GM12878 (cell line): ENCODE data around the gene CCNJL. TPM values are rescaled to one million over a fixed set of nuclear protein-coding genes. Genes with fewer than 3 reads are reported as not detected.

Source experiments
- ASH2L ChIP-seq: fragments of 300-600, 200-600 bp; sonication (generic); IDR thresholded peaks from 2 replicates; pipeline ENCODE4 v1.6.1; 2017; ENCODE audit warnings: low read depth, mild to moderate bottlenecking, borderline replicate concordance
- BCL3 ChIP-seq: IDR thresholded peaks from 2 replicates; pipeline ENCODE4 v1.6.1; 2011; ENCODE audit warnings: borderline replicate concordance, low read depth, mild to moderate bottlenecking, moderate library complexity, low read length; ENCODE audit not compliant: insufficient read depth, poor library complexity, severe bottlenecking
- SMAD5 ChIP-seq: IDR thresholded peaks from 2 replicates; pipeline ENCODE4 v1.6.1; 2016; ENCODE audit warnings: antibody characterized with exemption, low read depth
- SUPT20H ChIP-seq: IDR thresholded peaks from 2 replicates; pipeline ENCODE4 v1.6.1; 2011; ENCODE audit warnings: low read depth, mild to moderate bottlenecking, low read length, moderate library complexity, borderline replicate concordance; ENCODE audit not compliant: control insufficient read depth
- polyA plus RNA-seq, 11 experiments: library from polyadenylated mRNA; depleted of rRNA in 4 of 11; unstranded in 6 of 11; stranded (reverse) in 5 of 11; fragments of >200 nt; fragmentation: Nextera tagmentation in 4 of 11; fragmentation: Illumina TruSeq in 1 of 11; extraction: Ambion mirVana in 4 of 11; extraction: Trizol in 1 of 11; gene quantifications; 1 replicate in 1 of 11; 2 replicates in 10 of 11; pipeline versions ENCODE4 v1.2.1 to v1.2.3, GENCODE V29; 2011 to 2016; ENCODE audit warnings: inconsistent platforms in 2 of 11, missing spikeins in 2 of 11, low read depth in 1 of 11
- total RNA-seq, 4 experiments: library from RNA; depleted of rRNA in 3 of 4; stranded (reverse); fragments of >200 nt in 3 of 4; fragmentation: Illumina TruSeq in 1 of 4; extraction: Trizol in 1 of 4; gene quantifications; 2 replicates each; pipeline versions ENCODE4 v1.2.1 to v1.2.3, GENCODE V29; 2013 to 2021
- TF ChIP-seq, protein P1 (sequence below): fragments of 450-650 bp; IDR thresholded peaks from 2 replicates; pipeline ENCODE4 v1.6.1; 2017; ENCODE audit warnings: mild to moderate bottlenecking
- TF ChIP-seq, protein P2 (sequence below): fragments of 450-650 bp; IDR thresholded peaks from 2 replicates; pipeline ENCODE4 v1.6.1; 2018; ENCODE audit warnings: mild to moderate bottlenecking, low read depth, moderate library complexity; ENCODE audit not compliant: partially characterized antibody
- TF ChIP-seq, protein P3 (sequence below): fragments of 150-350 bp; IDR thresholded peaks from 2 replicates; pipeline ENCODE4 v1.6.1; 2016; ENCODE audit warnings: low read depth, low read length

CCNJL gene
- total and polyA plus RNA-seq, 10 of the 15 experiments (the other 5 are each of a cell fraction or from before 2014, with no cell fraction given), result 0.09 to 0.20 (median 0.10) TPM; not detected in 7

GRCh38 chr5:160284291-160284873 lies 28.0 kb downstream of the CCNJL start (continued):
- TF ChIP-seq, protein P1, sequence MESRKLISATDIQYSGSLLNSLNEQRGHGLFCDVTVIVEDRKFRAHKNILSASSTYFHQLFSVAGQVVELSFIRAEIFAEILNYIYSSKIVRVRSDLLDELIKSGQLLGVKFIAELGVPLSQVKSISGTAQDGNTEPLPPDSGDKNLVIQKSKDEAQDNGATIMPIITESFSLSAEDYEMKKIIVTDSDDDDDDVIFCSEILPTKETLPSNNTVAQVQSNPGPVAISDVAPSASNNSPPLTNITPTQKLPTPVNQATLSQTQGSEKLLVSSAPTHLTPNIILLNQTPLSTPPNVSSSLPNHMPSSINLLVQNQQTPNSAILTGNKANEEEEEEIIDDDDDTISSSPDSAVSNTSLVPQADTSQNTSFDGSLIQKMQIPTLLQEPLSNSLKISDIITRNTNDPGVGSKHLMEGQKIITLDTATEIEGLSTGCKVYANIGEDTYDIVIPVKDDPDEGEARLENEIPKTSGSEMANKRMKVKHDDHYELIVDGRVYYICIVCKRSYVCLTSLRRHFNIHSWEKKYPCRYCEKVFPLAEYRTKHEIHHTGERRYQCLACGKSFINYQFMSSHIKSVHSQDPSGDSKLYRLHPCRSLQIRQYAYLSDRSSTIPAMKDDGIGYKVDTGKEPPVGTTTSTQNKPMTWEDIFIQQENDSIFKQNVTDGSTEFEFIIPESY, result no peak
- TF ChIP-seq SMAD5 (no peak), SUPT20H (no peak), BCL3 (no peak), ASH2L (no peak)
- TF ChIP-seq, protein P2, sequence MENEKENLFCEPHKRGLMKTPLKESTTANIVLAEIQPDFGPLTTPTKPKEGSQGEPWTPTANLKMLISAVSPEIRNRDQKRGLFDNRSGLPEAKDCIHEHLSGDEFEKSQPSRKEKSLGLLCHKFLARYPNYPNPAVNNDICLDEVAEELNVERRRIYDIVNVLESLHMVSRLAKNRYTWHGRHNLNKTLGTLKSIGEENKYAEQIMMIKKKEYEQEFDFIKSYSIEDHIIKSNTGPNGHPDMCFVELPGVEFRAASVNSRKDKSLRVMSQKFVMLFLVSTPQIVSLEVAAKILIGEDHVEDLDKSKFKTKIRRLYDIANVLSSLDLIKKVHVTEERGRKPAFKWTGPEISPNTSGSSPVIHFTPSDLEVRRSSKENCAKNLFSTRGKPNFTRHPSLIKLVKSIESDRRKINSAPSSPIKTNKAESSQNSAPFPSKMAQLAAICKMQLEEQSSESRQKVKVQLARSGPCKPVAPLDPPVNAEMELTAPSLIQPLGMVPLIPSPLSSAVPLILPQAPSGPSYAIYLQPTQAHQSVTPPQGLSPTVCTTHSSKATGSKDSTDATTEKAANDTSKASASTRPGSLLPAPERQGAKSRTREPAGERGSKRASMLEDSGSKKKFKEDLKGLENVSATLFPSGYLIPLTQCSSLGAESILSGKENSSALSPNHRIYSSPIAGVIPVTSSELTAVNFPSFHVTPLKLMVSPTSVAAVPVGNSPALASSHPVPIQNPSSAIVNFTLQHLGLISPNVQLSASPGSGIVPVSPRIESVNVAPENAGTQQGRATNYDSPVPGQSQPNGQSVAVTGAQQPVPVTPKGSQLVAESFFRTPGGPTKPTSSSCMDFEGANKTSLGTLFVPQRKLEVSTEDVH, result no peak
- TF ChIP-seq, protein P3, sequence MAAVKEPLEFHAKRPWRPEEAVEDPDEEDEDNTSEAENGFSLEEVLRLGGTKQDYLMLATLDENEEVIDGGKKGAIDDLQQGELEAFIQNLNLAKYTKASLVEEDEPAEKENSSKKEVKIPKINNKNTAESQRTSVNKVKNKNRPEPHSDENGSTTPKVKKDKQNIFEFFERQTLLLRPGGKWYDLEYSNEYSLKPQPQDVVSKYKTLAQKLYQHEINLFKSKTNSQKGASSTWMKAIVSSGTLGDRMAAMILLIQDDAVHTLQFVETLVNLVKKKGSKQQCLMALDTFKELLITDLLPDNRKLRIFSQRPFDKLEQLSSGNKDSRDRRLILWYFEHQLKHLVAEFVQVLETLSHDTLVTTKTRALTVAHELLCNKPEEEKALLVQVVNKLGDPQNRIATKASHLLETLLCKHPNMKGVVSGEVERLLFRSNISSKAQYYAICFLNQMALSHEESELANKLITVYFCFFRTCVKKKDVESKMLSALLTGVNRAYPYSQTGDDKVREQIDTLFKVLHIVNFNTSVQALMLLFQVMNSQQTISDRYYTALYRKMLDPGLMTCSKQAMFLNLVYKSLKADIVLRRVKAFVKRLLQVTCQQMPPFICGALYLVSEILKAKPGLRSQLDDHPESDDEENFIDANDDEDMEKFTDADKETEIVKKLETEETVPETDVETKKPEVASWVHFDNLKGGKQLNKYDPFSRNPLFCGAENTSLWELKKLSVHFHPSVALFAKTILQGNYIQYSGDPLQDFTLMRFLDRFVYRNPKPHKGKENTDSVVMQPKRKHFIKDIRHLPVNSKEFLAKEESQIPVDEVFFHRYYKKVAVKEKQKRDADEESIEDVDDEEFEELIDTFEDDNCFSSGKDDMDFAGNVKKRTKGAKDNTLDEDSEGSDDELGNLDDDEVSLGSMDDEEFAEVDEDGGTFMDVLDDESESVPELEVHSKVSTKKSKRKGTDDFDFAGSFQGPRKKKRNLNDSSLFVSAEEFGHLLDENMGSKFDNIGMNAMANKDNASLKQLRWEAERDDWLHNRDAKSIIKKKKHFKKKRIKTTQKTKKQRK, result no peak
